HEK293 (cell line): ENCODE results near the gene TSC22D3.

ENCODE experiments used
- PRDM1 ChIP-seq: fragments of 450-650 bp; formaldehyde crosslinking; IDR thresholded peaks from 2 replicates; pipeline ENCODE4; 2016; ENCODE audit warnings: missing biosample characterization, missing genetic modification characterization
- ZBTB17 ChIP-seq: fragments of 450-650 bp; formaldehyde crosslinking; IDR thresholded peaks from 2 replicates; pipeline ENCODE4 v1.5.1; 2016; ENCODE audit warnings: missing biosample characterization, missing genetic modification characterization
- ZBTB20 ChIP-seq: fragments of 450-650 bp; formaldehyde crosslinking; IDR thresholded peaks from 2 replicates; pipeline ENCODE4 v1.5.1; 2016; ENCODE audit warnings: missing biosample characterization, missing genetic modification characterization
- ZFP69B ChIP-seq: fragments of 450-650 bp; formaldehyde crosslinking; IDR thresholded peaks from 2 replicates; pipeline ENCODE4 v1.5.1; 2016; ENCODE audit warnings: missing biosample characterization, missing genetic modification characterization
- ZNF10 ChIP-seq: fragments of 450-650 bp; formaldehyde crosslinking; IDR thresholded peaks from 2 replicates; pipeline ENCODE4 v1.5.1; 2017; ENCODE audit warnings: missing biosample characterization, missing genetic modification characterization
- ZNF132 ChIP-seq: fragments of 450-650 bp; formaldehyde crosslinking; IDR thresholded peaks from 2 replicates; pipeline ENCODE4 v1.5.1; 2017; ENCODE audit warnings: missing biosample characterization, missing genetic modification characterization, borderline replicate concordance
- ZNF175 ChIP-seq: fragments of 450-650 bp; formaldehyde crosslinking; IDR thresholded peaks from 2 replicates; pipeline ENCODE4 v1.5.1; 2016; ENCODE audit warnings: missing biosample characterization, missing genetic modification characterization
- ZNF2 ChIP-seq: fragments of 450-650 bp; formaldehyde crosslinking; IDR thresholded peaks from 2 replicates; pipeline ENCODE4 v1.5.1; 2016; ENCODE audit warnings: missing biosample characterization, missing genetic modification characterization
- ZNF202 ChIP-seq: fragments of 450-650 bp; formaldehyde crosslinking; IDR thresholded peaks from 2 replicates; pipeline ENCODE4 v1.5.1; 2016; ENCODE audit warnings: missing biosample characterization, missing genetic modification characterization, borderline replicate concordance
- ZNF248 ChIP-seq: fragments of 450-650 bp; formaldehyde crosslinking; IDR thresholded peaks from 2 replicates; pipeline ENCODE4 v1.5.1; 2017; ENCODE audit warnings: missing biosample characterization, missing genetic modification characterization
- ZNF324 ChIP-seq: fragments of 450-650 bp; formaldehyde crosslinking; IDR thresholded peaks from 2 replicates; pipeline ENCODE4 v1.5.1; 2016; ENCODE audit warnings: missing biosample characterization, missing genetic modification characterization
- ZNF341 ChIP-seq: fragments of 450-650 bp; formaldehyde crosslinking; IDR thresholded peaks from 2 replicates; pipeline ENCODE4; 2016; ENCODE audit warnings: low read depth, missing biosample characterization, missing genetic modification characterization
- ZNF423 ChIP-seq: fragments of 450-650 bp; formaldehyde crosslinking; IDR thresholded peaks from 2 replicates; pipeline ENCODE4 v1.5.1; 2016; ENCODE audit warnings: missing biosample characterization, missing genetic modification characterization
- ZNF549 ChIP-seq: fragments of 450-650 bp; IDR thresholded peaks from 2 replicates; pipeline ENCODE4 v1.5.1; 2018; ENCODE audit warnings: missing biosample characterization, missing genetic modification characterization, mild to moderate bottlenecking, inconsistent platforms, moderate library complexity
- ZNF555 ChIP-seq: fragments of 450-650 bp; formaldehyde crosslinking; conservative IDR thresholded peaks from 2 replicates; pipeline ENCODE4 v1.5.1; 2017; ENCODE audit warnings: missing biosample characterization, mild to moderate bottlenecking, missing genetic modification characterization, inconsistent platforms
- ZNF629 ChIP-seq: fragments of 450-650 bp; formaldehyde crosslinking; IDR thresholded peaks from 2 replicates; pipeline ENCODE4 v1.5.1; 2017; ENCODE audit warnings: missing biosample characterization, missing genetic modification characterization
- TF ChIP-seq, protein P1 (sequence below): fragments of 450-650 bp; formaldehyde crosslinking; IDR thresholded peaks from 2 replicates; pipeline ENCODE4 v1.5.1; 2016; ENCODE audit warnings: missing biosample characterization, missing genetic modification characterization
- TF ChIP-seq, protein P2 (sequence below): fragments of 450-650 bp; IDR thresholded peaks from 2 replicates; pipeline ENCODE4 v1.5.1; 2018; ENCODE audit warnings: missing biosample characterization, missing genetic modification characterization
- TF ChIP-seq, protein P3 (sequence below): fragments of 450-650 bp; formaldehyde crosslinking; IDR thresholded peaks from 2 replicates; pipeline ENCODE4 v1.5.1; 2016; ENCODE audit warnings: missing biosample characterization, missing genetic modification characterization
- TF ChIP-seq, protein P4 (sequence below): fragments of 450-650 bp; formaldehyde crosslinking; IDR thresholded peaks from 2 replicates; pipeline ENCODE4 v1.5.1; 2016; ENCODE audit warnings: missing biosample characterization, missing genetic modification characterization, low read depth
- TF ChIP-seq, protein P5 (sequence below): fragments of 450-650 bp; formaldehyde crosslinking; IDR thresholded peaks from 2 replicates; pipeline ENCODE4 v1.5.1; 2016; ENCODE audit warnings: missing biosample characterization, missing genetic modification characterization
- TF ChIP-seq, protein P6 (sequence below): fragments of 450-650 bp; formaldehyde crosslinking; IDR thresholded peaks from 2 replicates; pipeline ENCODE4 v1.5.1; 2016; ENCODE audit warnings: missing biosample characterization, missing genetic modification characterization
- TF ChIP-seq, protein P7 (sequence below): fragments of 450-650 bp; formaldehyde crosslinking; IDR thresholded peaks from 2 replicates; pipeline ENCODE4 v1.5.1; 2017; ENCODE audit warnings: missing biosample characterization, missing genetic modification characterization
- TF ChIP-seq, protein P8 (sequence below): fragments of 450-650 bp; formaldehyde crosslinking; IDR thresholded peaks from 2 replicates; pipeline ENCODE4 v1.5.1; 2016; ENCODE audit warnings: missing biosample characterization, missing genetic modification characterization

The TSC22D3 gene

DNA sequence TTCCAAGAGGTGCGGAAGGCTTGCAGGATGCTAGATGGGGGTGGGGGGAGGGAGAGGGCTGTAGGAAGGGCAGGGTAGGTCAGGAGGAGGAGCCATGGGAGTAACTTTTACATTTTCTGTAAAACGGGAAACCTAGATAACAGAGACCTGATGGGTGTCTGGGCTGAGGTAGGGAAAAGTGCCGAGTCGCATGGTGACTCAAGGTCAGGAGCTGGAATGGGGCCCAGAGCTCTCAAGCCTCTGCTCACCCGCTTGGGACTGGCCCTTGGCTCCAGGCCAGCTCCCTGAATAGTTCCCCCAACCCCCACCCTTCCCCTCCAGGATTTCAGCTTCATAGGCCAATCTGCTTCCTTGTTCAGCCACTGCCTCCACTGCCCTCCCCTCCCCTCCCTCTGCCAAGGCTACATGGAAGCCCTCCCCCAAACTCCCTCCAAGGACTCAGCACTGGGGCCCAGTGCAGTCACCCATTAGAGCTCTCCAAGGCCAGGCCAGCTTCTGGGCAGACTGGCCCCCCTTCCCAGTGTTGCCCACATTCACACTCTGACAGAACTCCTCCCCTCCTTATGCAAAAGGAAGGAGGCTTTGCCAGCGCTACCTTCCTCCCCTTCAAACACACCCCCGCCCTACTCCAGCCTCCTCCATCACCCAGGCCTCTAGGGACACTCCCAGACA lies 43.6 kb downstream of the TSC22D3 start (continued):
- TF ChIP-seq ZNF10 (tag by site-specific recombination) (peak; percentile 54; the same call in 1 of the 2 replicates), ZNF341 (peak; percentile 86), ZNF549 (tag by site-specific recombination) (no peak), ZNF202 (no peak), ZNF2 (tag by site-specific recombination) (no peak), ZNF132 (tag by site-specific recombination) (no peak), ZFP69B (tag by site-specific recombination) (peak; percentile 83), PRDM1 (tag by site-specific recombination) (0 out of 2 replicates have a peak, but pooled peaks have one; percentile 24), ZNF324 (tag by site-specific recombination) (no peak), ZBTB20 (tag by site-specific recombination) (0 out of 2 replicates have a peak, but pooled peaks have one; percentile 48), ZNF629 (tag by site-specific recombination) (no peak), ZNF248 (tag by site-specific recombination) (no peak), ZNF175 (no peak), ZBTB17 (tag by site-specific recombination) (no peak), ZNF423 (tag by site-specific recombination) (0 out of 2 replicates have a peak, but pooled peaks have one; percentile 23), ZNF555 (tag by site-specific recombination) (no peak)
- TF ChIP-seq, protein P1, sequence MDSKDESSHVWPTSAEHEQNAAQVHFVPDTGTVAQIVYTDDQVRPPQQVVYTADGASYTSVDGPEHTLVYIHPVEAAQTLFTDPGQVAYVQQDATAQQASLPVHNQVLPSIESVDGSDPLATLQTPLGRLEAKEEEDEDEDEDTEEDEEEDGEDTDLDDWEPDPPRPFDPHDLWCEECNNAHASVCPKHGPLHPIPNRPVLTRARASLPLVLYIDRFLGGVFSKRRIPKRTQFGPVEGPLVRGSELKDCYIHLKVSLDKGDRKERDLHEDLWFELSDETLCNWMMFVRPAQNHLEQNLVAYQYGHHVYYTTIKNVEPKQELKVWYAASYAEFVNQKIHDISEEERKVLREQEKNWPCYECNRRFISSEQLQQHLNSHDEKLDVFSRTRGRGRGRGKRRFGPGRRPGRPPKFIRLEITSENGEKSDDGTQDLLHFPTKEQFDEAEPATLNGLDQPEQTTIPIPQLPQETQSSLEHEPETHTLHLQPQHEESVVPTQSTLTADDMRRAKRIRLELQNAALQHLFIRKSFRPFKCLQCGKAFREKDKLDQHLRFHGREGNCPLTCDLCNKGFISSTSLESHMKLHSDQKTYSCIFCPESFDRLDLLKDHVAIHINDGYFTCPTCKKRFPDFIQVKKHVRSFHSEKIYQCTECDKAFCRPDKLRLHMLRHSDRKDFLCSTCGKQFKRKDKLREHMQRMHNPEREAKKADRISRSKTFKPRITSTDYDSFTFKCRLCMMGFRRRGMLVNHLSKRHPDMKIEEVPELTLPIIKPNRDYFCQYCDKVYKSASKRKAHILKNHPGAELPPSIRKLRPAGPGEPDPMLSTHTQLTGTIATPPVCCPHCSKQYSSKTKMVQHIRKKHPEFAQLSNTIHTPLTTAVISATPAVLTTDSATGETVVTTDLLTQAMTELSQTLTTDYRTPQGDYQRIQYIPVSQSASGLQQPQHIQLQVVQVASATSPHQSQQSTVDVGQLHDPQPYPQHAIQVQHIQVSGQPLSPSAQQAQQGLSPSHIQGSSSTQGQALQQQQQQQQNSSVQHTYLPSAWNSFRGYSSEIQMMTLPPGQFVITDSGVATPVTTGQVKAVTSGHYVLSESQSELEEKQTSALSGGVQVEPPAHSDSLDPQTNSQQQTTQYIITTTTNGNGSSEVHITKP (tag by site-specific recombination): peak; percentile 70
- TF ChIP-seq, protein P2, sequence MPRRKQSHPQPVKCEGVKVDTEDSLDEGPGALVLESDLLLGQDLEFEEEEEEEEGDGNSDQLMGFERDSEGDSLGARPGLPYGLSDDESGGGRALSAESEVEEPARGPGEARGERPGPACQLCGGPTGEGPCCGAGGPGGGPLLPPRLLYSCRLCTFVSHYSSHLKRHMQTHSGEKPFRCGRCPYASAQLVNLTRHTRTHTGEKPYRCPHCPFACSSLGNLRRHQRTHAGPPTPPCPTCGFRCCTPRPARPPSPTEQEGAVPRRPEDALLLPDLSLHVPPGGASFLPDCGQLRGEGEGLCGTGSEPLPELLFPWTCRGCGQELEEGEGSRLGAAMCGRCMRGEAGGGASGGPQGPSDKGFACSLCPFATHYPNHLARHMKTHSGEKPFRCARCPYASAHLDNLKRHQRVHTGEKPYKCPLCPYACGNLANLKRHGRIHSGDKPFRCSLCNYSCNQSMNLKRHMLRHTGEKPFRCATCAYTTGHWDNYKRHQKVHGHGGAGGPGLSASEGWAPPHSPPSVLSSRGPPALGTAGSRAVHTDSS (tag by site-specific recombination): no peak
- TF ChIP-seq, protein P3, sequence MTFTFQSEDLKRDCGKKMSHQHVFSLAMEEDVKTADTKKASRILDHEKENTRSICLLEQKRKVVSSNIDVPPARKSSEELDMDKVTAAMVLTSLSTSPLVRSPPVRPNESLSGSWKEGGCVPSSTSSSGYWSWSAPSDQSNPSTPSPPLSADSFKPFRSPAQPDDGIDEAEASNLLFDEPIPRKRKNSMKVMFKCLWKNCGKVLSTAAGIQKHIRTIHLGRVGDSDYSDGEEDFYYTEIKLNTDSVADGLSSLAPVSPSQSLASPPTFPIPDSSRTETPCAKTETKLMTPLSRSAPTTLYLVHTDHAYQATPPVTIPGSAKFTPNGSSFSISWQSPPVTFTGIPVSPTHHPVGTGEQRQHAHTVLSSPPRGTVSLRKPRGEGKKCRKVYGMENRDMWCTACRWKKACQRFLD (tag by site-specific recombination): no peak
- TF ChIP-seq, protein P4, sequence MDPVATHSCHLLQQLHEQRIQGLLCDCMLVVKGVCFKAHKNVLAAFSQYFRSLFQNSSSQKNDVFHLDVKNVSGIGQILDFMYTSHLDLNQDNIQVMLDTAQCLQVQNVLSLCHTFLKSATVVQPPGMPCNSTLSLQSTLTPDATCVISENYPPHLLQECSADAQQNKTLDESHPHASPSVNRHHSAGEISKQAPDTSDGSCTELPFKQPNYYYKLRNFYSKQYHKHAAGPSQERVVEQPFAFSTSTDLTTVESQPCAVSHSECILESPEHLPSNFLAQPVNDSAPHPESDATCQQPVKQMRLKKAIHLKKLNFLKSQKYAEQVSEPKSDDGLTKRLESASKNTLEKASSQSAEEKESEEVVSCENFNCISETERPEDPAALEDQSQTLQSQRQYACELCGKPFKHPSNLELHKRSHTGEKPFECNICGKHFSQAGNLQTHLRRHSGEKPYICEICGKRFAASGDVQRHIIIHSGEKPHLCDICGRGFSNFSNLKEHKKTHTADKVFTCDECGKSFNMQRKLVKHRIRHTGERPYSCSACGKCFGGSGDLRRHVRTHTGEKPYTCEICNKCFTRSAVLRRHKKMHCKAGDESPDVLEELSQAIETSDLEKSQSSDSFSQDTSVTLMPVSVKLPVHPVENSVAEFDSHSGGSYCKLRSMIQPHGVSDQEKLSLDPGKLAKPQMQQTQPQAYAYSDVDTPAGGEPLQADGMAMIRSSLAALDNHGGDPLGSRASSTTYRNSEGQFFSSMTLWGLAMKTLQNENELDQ: no peak
- TF ChIP-seq, protein P5, sequence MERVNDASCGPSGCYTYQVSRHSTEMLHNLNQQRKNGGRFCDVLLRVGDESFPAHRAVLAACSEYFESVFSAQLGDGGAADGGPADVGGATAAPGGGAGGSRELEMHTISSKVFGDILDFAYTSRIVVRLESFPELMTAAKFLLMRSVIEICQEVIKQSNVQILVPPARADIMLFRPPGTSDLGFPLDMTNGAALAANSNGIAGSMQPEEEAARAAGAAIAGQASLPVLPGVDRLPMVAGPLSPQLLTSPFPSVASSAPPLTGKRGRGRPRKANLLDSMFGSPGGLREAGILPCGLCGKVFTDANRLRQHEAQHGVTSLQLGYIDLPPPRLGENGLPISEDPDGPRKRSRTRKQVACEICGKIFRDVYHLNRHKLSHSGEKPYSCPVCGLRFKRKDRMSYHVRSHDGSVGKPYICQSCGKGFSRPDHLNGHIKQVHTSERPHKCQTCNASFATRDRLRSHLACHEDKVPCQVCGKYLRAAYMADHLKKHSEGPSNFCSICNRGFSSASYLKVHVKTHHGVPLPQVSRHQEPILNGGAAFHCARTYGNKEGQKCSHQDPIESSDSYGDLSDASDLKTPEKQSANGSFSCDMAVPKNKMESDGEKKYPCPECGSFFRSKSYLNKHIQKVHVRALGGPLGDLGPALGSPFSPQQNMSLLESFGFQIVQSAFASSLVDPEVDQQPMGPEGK (tag by site-specific recombination): peak; percentile 88
- TF ChIP-seq, protein P6, sequence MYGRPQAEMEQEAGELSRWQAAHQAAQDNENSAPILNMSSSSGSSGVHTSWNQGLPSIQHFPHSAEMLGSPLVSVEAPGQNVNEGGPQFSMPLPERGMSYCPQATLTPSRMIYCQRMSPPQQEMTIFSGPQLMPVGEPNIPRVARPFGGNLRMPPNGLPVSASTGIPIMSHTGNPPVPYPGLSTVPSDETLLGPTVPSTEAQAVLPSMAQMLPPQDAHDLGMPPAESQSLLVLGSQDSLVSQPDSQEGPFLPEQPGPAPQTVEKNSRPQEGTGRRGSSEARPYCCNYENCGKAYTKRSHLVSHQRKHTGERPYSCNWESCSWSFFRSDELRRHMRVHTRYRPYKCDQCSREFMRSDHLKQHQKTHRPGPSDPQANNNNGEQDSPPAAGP (tag by site-specific recombination): peak; percentile 67; the same call in 1 of the 2 replicates
- TF ChIP-seq, protein P7, sequence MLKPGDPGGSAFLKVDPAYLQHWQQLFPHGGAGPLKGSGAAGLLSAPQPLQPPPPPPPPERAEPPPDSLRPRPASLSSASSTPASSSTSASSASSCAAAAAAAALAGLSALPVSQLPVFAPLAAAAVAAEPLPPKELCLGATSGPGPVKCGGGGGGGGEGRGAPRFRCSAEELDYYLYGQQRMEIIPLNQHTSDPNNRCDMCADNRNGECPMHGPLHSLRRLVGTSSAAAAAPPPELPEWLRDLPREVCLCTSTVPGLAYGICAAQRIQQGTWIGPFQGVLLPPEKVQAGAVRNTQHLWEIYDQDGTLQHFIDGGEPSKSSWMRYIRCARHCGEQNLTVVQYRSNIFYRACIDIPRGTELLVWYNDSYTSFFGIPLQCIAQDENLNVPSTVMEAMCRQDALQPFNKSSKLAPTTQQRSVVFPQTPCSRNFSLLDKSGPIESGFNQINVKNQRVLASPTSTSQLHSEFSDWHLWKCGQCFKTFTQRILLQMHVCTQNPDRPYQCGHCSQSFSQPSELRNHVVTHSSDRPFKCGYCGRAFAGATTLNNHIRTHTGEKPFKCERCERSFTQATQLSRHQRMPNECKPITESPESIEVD (tag by site-specific recombination): peak; percentile 84; the same call in 1 of the 2 replicates
- TF ChIP-seq, protein P8, sequence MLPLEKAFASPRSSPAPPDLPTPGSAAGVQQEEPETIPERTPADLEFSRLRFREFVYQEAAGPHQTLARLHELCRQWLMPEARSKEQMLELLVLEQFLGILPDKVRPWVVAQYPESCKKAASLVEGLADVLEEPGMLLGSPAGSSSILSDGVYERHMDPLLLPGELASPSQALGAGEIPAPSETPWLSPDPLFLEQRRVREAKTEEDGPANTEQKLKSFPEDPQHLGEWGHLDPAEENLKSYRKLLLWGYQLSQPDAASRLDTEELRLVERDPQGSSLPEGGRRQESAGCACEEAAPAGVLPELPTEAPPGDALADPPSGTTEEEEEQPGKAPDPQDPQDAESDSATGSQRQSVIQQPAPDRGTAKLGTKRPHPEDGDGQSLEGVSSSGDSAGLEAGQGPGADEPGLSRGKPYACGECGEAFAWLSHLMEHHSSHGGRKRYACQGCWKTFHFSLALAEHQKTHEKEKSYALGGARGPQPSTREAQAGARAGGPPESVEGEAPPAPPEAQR (tag by site-specific recombination): no peak
